Pulmonary artery endothelial cell (primary cell): ENCODE measurements around the gene CECR2. TPM values are rescaled to one million over a fixed set of nuclear protein-coding genes. Genes with fewer than 3 reads are reported as not detected.

Experiments used
- DNase-seq: peaks from one replicate; pipeline ENCODE4 v3.0.0-alpha.2; 2011; ENCODE audit warnings: low read depth, low spot score
- total RNA-seq: library from RNA; depleted of rRNA; stranded (reverse); fragments of >200 nt; gene quantifications from 2 replicates; pipeline ENCODE4 v1.2.3, GENCODE V29; 2014

Gene CECR2
- total RNA-seq, 1 donor from 2014 or later: 1.8 TPM

DNA sequence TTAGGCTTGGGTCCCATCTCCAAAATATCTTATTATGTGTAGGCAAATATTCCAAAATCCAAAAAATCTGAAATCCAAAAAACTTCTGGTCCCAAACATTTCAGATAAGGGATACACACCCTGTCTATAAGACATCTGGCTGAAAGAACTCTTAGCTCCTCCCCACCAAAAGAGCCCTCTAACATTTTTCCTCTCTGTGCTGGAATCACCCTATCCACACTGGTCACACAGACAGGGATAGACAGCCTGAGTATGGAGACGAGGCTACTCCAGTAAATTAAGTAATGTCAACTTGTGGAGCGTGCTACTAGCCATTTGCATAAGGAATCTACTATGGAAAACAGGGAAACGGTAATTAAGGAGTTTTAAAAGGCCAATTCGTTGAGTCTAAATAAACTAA lies 234.4 kb downstream of the CECR2 start:
- DNase-seq: no peak

- DNase-seq: no peak
Measured at GRCh38 chr22:17606496-17606895, 237.2 kb downstream of the CECR2 start.

Other genes starting within 250 kb of the CECR2 start
- 0.04 and 0.20 TPM in 2 replicates for gene TMEM121B, start 248.1 kb upstream of the CECR2 start, total RNA-seq
- 54.6 and 61.8 TPM in 2 replicates for gene HDHD5, start 210.2 kb upstream of the CECR2 start, total RNA-seq
- 0.46 and 6.6 TPM in 2 replicates for gene ADA2, start 150.0 kb upstream of the CECR2 start, total RNA-seq
- not detected in 2 replicates for gene SLC25A18, start 194.0 kb downstream of the CECR2 start, total RNA-seq